UCSD-AML1 (cell line): ENCODE data around the gene KRT79.

Source experiments
- DNase-seq: peaks from one replicate; lab custom pipeline; 2025; ENCODE audit not compliant: unreplicated experiment; lab: John Stamatoyannopoulos, UW

KRT79 gene

GRCh38 chr12:52835271-52836041 lies 1.3 kb upstream of the KRT79 start:
- DNase-seq = no peak

GRCh38 chr12:52834727-52835001 lies 553 bp upstream of the KRT79 start:
- no peak for DNase-seq

DNA sequence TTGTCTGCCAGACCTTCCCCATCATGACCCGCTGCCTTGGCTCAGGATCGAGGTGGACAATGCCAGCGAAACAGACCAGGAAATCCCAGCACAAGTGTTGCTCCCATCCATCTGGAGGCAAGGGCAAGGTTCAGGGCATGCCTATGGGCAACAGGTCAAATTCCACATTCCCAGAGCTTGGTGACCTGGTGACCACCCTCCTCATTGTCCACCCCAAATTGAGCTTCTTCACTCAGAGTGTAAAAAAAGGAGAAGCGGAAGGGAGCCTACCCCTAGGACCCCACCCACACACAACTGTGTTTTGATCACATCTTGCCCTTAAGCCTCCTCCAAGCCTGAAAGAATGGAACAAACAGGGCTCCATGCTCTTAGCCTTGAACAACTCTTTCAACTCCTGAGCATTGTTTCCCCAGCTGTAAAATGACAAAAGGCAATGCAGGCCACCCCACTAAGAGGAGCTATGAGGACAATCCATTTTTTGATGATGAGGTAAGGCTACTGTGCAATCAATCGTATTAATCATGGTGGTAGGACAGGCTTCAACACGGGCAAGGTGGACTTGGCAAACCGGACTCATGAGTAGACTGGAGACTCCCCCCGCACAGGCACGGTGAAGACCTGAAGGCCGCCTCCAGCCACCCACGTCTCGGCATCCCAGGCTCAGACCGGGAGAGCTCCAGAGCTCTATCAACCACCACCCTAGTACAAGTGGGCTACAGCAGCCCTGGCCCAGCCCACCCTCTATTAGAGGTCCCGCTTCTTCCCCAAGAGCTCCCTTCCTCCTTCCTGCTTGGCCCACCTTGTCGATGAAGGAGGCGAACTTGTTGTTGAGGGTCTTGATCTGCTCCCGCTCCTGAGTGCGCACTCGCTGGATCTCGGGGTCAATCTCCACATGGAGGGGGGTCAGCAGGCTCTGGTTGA lies 866 bp downstream of the KRT79 start:
- DNase-seq = no peak

GRCh38 chr12:52832451-52832850 lies 1.7 kb downstream of the KRT79 start:
- DNase-seq = no peak

- no peak for DNase-seq
Observed at GRCh38 chr12:52831251-52831650, 2.9 kb downstream of the KRT79 start.

DNA sequence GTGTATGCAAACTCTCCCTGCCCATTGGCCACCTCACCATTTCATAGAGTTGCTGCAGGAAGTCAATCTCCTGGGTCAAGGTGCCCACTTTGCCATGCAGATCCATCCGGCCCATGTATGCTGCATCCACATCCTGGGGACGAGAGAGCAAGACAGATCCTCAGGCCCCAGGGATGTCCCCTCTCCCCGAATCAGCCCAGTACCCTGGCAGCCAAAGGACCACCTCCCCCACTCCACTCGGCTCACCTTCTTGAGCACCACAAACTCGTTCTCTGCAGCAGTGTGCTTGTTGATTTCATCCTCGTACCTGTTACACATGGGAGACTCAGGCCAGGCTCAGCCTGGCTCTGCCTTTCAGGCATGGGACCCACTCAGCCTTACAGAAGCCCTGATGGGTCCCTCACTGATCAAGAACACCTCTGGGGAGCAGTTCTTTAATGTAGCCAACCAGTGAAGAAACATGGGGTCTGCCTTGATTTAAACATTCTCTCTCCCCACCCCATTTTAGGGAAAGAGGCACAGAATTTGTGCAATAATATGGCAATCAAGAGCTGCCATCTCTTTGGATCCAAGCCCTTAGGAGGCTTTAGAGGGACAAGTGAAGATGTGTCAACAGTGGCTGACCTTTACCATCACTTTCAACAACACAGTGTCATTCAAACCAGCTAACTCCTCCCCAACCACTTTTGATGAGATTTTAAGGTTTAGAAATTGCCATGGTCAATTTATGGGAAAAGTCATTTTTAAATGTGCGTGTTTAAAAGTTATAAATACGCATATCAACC lies 3.9 kb downstream of the KRT79 start:
- no peak for DNase-seq

DNA sequence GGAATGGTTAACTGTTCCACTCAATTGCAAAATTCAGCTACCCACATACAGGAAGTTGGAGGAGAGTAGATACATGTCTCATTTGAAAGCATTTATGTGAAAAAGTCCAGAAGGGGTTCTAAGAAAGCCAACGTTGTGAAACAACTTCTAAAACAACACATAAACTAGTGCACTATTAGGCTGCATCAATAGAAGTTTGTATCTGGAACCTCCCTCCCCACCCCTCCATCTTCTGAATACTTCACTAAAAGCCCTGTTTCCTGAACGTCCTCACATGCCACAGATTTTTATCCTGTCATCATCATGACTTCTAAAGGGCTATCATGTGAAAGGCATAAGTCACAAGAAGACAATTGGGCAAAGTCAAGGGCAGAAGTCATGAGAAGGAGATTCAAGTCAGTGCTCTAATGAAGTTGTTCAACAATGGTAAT lies 5.5 kb downstream of the KRT79 start:
- no peak for DNase-seq

GRCh38 chr12:52828156-52828555 lies 6.0 kb downstream of the KRT79 start:
- DNase-seq = no peak

GRCh38 chr12:52827499-52828090 lies 6.5 kb downstream of the KRT79 start:
- DNase-seq = no peak

- DNase-seq = no peak
Observed at GRCh38 chr12:52826611-52827498, 7.3 kb downstream of the KRT79 start.

GRCh38 chr12:52825961-52826360 lies 8.2 kb downstream of the KRT79 start:
- no peak for DNase-seq

DNA sequence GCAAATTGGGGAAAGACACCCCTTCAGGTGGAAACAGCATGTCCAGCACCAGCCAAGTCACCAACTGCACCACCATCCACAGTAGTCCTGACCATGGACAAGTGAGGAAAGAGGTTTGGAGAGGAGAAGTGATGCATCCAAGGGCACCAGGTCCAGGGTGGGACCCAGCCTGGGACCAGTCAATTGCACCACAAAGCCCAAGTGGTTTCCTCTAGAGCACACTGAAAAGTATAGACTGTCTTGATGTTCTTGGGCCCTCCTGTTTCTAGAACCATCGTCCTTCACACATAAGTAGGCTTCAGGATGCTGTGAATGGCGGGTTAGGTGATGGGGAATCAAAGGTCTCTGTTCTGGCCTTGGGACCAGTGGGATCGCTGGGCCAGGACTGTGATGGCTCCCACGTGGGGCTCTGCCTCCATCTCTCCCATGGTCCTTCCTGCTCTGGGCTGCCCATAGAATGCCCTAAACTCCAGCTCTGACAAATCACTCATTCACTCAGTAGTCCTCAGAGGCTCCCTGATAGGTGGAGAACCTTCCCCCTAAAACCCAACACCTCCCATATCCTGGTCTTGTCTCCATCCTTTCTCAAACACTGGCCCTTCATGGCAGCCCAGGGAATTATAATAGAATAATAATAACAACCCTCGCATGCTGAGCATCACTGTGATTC lies 9.2 kb downstream of the KRT79 start:
- DNase-seq = no peak

DNA sequence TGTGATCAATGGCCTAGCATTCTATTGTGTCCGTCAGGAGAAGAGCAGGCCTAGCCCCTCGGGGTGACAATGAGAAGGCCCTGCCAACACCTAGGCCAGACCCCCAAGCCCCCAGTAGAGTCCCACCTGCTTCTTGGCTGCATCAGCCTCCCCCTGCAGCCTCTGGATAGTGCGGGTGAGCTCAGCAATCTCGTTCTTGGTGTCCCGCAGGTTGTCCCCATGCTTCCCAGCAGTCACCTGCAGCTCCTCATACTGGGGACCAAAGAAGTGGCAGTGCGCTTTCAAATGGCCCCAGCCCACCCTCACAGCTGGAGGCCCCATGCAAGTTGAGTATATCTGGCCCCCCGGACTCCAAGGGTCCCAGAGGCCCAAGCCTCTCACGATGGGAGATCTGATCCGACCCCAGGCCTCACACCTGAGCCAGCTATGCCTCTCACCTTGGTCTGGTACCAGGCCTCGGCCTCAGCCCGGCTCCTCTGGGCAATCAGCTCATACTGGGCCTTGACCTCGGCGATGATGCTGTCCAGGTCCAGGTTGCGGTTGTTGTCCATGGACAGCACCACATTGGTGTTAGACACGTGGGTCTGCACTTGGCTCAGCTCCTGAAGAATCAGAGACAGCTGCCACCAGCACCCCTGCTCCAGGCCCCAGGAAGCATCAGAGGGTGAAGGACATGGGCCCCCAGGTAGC lies 10.2 kb downstream of the KRT79 start:
- no peak for DNase-seq

GRCh38 chr12:52822771-52823510 lies 11.2 kb downstream of the KRT79 start:
- DNase-seq = no peak

- no peak for DNase-seq
Observed at GRCh38 chr12:52821826-52822660, 12.1 kb downstream of the KRT79 start.

DNA sequence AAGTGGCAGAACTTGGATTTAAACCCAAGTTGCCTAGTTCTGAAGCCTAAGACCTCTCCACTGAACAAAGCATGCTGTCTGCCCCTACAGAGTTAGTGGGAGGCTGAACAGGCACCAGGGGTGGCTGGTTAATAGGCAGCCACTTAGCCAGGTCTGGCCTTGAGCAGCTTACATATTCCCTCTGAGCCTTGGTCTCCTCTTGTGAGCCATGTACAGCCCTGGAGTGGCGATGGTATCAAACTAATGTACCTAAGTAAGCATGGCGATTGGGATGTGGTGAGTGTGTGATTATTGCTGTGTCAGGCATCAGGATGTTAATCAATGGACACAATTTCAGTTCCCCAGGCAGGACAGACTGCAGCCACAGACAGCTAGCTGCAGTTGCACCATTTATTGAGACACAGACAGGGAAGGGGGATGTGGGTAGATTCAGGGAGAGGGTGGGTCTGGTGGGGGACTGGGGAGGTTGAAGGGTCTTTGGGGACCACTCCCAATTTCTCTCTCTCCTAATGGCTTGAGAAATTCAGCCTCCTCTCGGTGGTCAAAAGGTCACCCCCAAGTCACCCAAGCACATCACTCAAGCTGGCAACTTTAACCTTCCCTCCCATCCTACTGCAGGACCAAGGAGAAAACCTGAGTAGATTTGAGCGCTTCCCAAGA lies 12.9 kb downstream of the KRT79 start:
- DNase-seq = no peak

DNA sequence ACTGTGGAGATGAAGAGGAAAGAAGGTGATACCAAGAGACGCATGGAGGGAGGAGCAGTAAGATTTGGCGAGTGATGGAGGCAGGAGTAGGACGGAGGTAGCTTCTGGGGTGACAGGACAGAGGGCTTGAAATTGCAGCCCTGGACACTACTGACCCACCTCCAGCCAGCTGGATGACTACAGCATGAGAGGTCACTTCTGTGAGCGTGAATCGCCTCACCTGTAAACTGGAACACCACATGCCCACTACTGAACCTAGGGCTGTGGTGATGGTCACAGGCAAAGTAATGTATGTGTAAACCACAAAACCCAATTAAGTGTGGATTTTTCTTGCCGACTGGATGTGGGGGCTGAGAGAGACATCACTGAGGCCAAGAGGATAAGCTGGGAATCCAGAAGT lies 13.6 kb downstream of the KRT79 start:
- no peak for DNase-seq
